Measurements from ENCODE around the gene NKIRAS1. TPM values are rescaled to one million over a fixed set of nuclear protein-coding genes. Genes with fewer than 3 reads are reported as not detected.

Gene NKIRAS1
- total and polyA plus RNA-seq, 2 of the 8 experiments (the other 6 are each of a cell fraction or from before 2014, with no cell fraction given): 3.4 to 7.0 TPM

GRCh38 chr3:23886311-23886710 is 30.5 kb downstream of the NKIRAS1 start (continued):
- TF ChIP-seq CTCF (IDR thresholded peaks at IDR 0.05; ENCODE audit: control extremely low read depth in 1 of 3, insufficient read depth in 1 of 3, low read depth in 1 of 3, low read length in 3 of 3) (no peak), FOSL1 (IDR thresholded peaks at IDR 0.05; ENCODE audit: insufficient read depth, low read depth, low read length) (no peak)

Data from H1 (cell line).